ENCODE results near the gene CHAF1A. TPM values are rescaled to one million over a fixed set of nuclear protein-coding genes. Genes with fewer than 3 reads are reported as not detected.

Gene CHAF1A
- total RNA-seq, 1 donor from 2014 or later, result 87.8 TPM

DNA sequence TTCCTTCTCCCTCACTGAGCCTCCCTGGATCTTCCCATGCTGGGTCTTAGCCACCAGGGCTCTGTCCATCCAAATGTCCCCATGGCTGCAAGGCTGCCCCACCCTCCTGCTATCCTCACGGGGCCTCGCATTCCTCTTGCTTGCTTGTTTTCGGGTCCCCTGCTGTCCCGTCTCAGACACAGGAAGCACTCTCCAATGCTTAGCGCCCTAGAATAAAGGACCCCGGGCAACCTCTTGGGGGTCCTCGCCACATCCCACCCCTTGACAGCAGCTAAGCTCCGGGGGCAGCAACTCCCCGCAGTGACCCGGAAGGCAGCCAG, 25.8 kb upstream of the CHAF1A start:
- peaks cover 52% of the 10 kb centered on the region for H3K4me1 Mint-ChIP-seq (ENCODE audit: low read depth)
- intact Hi-C loops (cut with micrococcal nuclease), result no loop called here
- peaks cover 9% of the 10 kb centered on the region for H3K36me3 Mint-ChIP-seq (ENCODE audit: low read depth)
- no peak for DNase-seq (ENCODE audit: low spot score)
- no peaks in the 10 kb centered on the region for H3K9me3 Mint-ChIP-seq
- H3K4me3 Mint-ChIP-seq (ENCODE audit: low read depth), result no peak overlapping the region
- H3K27ac Mint-ChIP-seq, result peak overlapping the region; percentile 3
- H3K27me3 Mint-ChIP-seq (ENCODE audit: low read depth), result no peaks in the 10 kb centered on the region

DNA sequence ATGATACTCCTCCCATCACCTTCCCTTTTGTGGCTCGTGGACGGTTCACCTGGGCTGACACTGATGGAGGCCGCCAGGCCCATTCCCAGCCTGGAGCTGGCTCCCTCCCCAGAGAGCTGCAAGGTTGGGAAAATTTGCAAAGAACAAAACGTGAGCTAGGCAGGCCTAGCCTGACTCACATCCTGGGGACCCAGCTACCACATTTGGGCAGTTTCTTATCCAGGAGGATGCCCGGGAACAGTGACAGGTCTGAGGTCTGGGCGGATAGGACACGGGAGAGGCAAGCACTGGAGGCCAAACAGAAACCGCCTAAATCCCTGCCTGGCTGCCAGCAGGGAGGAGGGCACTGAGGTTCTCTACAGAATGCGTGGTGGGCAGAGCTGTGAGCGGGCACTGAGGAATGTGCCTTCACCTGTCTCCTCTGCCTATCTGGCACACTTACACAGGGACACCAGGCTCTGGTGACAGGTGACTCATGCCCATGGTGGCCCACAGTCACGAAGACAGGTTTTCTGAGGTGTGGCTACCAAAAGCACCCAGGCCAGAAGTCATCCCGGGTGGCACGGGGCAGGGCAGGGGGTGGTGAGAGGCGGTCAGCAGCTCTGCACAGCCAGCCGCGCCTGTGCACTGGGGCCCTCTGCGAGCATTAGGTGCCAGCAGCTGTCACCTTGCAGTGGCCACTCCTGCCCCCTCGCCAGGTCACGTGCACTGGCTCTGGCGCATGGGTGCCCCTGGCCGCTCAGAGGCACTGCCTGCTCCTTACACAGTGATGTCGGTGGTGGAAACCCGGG, 25.3 kb upstream of the CHAF1A start:
- Mint-ChIP-seq H3K4me1 (ENCODE audit: low read depth) (peaks cover 48% of the 10 kb centered on the region), H3K27me3 (ENCODE audit: low read depth) (no peaks in the 10 kb centered on the region), H3K4me3 (ENCODE audit: low read depth) (no peak overlapping the region), H3K36me3 (ENCODE audit: low read depth) (peaks cover 9% of the 10 kb centered on the region), H3K9me3 (no peaks in the 10 kb centered on the region), H3K27ac (peak overlapping the region; percentile 7)
- intact Hi-C loops (cut with micrococcal nuclease), result no loop called here
- no peak for DNase-seq (ENCODE audit: low spot score)

DNA sequence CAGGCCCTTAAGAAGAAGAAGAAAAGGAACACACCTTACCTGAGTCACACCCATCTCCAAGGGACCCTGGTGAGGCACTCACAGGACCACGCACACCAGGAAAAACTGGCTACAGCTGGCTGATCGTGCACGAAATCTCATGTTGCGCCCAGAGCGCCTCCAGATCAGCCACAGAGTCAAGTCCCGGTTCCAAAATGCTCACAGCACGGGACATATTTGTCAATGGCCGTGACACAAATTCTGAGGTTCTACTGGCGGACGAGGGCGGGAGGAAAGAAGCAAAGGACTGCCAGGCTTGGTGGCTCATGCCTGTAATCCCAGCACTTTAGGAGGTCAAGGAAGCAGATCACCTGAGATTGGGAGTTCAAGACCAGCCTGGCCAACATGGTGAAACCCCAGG, 23.6 kb upstream of the CHAF1A start:
- peaks cover 45% of the 10 kb centered on the region for H3K4me1 Mint-ChIP-seq (ENCODE audit: low read depth)
- intact Hi-C loops (cut with micrococcal nuclease), result loop anchor here (1.0 kb wide), 1 partner anchor 10 kb away; no protein-coding TSS in a partner anchor
- no peaks in the 10 kb centered on the region for H3K27me3 Mint-ChIP-seq (ENCODE audit: low read depth)
- no peaks in the 10 kb centered on the region for H3K9me3 Mint-ChIP-seq
- H3K4me3 Mint-ChIP-seq (ENCODE audit: low read depth), result peak overlapping the region; percentile 74
- no peak for DNase-seq (ENCODE audit: low spot score)
- peak overlapping the region; percentile 79 for H3K27ac Mint-ChIP-seq
- peaks cover 12% of the 10 kb centered on the region for H3K36me3 Mint-ChIP-seq (ENCODE audit: low read depth)

DNA sequence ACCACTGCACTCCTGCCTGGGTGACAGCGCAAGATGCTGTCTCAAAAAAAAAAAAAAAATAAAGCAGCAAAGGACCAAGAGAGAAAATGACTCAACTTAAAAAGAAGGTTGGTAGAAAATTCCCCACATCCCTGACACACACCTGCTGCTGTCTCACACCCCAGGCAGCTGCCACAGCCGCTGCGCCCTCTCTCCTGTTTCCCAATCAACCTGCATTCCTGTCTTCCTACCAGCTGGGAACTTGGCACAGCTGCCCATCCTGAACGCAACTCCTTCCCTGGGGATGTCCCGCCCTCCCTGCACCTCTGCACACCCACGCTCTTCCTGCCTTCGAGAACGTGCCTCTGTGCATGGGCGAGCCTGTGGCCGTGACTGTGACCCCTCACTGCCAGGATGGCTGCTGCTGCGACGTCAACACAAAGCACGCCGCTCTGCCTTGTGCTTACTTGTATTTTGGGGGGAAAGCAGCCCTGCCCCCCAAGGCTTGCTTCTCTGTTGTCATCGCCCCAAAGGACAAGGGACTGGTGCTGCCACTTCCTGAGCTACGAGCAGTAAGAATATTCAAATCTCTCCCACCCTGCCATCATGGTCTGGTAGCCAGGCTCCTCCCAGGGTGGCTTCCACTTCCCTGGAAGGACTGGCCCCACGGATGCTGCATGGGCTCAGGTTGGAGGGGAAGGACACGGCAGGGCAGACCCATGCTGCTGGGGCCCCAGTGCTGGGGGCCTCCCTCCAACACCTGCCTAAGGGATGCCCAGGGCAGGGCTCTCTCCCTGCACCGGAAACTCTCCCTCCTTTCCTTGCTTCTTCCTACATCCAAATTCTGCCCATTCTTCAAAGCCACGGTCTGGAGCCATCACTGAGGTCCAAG, 22.8 kb upstream of the CHAF1A start:
- Mint-ChIP-seq H3K4me1 (ENCODE audit: low read depth) (peaks cover 44% of the 10 kb centered on the region), H3K27me3 (ENCODE audit: low read depth) (no peaks in the 10 kb centered on the region), H3K4me3 (ENCODE audit: low read depth) (peak overlapping the region; percentile 74), H3K27ac (peak overlapping the region; percentile 79), H3K9me3 (no peaks in the 10 kb centered on the region), H3K36me3 (ENCODE audit: low read depth) (peaks cover 12% of the 10 kb centered on the region)
- intact Hi-C loops (cut with micrococcal nuclease), result loop anchor here (1.0 kb wide), 1 partner anchor 10 kb away; no protein-coding TSS in a partner anchor
- no peak for DNase-seq (ENCODE audit: low spot score)

DNA sequence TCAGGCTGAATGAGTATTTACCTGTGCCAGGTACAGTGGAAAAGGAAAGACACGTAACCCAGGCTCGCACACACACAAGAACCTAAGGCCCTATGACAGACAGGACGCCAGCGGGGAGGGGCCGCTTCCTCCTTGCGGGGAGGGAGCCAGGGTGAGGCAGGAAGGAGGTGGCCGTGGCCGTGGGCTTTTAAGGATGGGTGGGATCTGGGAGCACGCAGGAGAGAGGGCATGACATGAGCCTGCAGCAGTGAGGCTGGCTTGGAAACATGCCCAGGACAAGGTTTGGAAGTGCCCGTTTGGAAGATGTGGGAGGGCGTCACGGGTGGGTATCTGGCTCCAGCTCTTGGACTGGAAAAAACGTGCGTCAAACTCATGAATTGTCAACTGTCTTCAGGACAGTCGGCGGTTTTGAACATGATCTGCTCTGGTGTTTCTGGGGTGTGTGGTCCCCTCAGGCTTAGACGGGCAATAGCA, 22.1 kb upstream of the CHAF1A start:
- Mint-ChIP-seq H3K27ac (peak overlapping the region; percentile 79), H3K27me3 (ENCODE audit: low read depth) (no peaks in the 10 kb centered on the region), H3K4me3 (ENCODE audit: low read depth) (peak overlapping the region; percentile 74), H3K36me3 (ENCODE audit: low read depth) (peaks cover 12% of the 10 kb centered on the region), H3K4me1 (ENCODE audit: low read depth) (peaks cover 44% of the 10 kb centered on the region), H3K9me3 (no peaks in the 10 kb centered on the region)
- intact Hi-C loops (cut with micrococcal nuclease), result no loop called here
- peak; percentile 40 for DNase-seq (ENCODE audit: low spot score)

DNA sequence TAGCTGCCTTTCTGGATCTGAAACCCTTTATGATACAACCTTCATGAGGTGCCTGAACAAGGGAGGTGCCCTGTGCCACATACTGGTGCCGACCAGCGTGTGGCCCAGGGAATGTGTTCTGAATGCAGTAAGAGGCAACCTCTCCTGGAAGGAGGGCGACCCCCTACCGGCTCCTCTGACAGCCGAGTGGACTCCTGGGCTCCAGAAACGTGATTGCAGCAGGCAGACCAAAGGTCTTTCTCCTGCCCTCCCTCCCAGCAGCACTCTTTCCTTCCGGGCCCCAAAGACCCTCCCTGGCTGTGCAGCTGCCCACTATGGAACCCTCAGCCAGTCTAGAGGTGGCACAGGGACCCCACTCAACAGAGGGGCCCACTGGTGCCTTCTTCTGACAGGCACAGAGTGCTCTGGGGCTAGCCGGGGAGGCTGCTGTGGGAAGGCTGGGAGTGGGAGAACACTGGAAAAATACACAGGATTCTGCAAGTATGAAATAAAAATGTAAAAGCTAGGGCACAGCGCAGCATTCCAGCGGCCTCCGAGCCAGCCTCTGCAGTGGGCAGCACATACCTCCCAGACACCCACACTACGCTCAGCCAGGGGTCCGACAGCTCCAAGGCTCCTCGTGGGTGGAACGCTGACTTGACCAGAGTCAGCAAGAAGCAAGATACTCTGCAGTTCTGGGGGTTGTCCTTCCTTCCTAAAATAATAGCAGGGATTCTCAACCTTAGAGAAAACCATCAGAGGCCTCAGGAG, 17.0 kb upstream of the CHAF1A start:
- DNase-seq (ENCODE audit: low spot score), result no peak
- intact Hi-C loops (cut with micrococcal nuclease), result no loop called here

DNA sequence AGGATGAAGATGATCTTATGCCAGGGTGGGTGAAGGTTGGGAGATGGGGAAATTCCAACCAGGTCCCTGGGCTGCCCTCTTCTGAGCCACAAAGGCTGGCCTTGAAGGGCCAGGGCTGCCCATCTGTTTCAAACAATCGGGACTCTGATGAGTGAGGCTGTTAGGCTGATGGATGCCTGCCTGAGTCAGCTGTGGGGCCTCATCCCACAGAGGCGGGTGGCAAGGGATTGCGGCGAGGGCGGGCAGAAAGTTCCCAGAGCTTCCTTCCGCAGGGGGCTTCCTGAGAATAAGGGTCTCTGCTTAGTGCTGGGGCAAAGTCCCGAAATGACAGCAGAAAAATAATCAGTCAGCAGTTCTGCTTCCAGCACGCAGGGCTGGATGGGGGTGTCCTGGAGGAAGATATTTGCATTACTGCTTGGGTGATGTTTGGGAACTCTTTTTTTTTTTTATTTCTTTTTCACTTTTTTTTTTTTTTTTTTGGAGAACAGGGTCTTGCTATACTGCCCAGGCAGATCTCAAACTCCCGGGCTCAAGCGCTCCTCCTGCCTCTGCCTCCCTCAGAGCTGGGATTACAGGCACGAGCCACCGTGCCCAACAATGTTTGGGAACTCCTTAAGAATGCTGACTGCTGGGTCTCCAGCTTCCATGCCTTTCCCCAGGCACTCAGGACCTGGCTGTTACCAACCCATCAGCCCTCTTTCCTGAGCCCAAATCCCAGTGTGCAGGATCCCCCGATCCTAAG, 16.2 kb upstream of the CHAF1A start:
- no peaks in the 10 kb centered on the region for H3K27me3 Mint-ChIP-seq (ENCODE audit: low read depth)
- intact Hi-C loops (cut with micrococcal nuclease), result no loop called here
- peaks cover 7% of the 10 kb centered on the region for H3K36me3 Mint-ChIP-seq (ENCODE audit: low read depth)
- no peak overlapping the region for H3K4me3 Mint-ChIP-seq (ENCODE audit: low read depth)
- no peak for DNase-seq (ENCODE audit: low spot score)
- H3K9me3 Mint-ChIP-seq, result no peaks in the 10 kb centered on the region
- peaks cover 17% of the 10 kb centered on the region for H3K4me1 Mint-ChIP-seq (ENCODE audit: low read depth)
- H3K27ac Mint-ChIP-seq, result no peak overlapping the region

More for the DNA sequence above, 17.0 kb upstream of the CHAF1A start:
- peaks cover 7% of the 10 kb centered on the region for H3K36me3 Mint-ChIP-seq (ENCODE audit: low read depth)
- no peak overlapping the region for H3K4me3 Mint-ChIP-seq (ENCODE audit: low read depth)
- peaks cover 18% of the 10 kb centered on the region for H3K4me1 Mint-ChIP-seq (ENCODE audit: low read depth)
- no peaks in the 10 kb centered on the region for H3K27me3 Mint-ChIP-seq (ENCODE audit: low read depth)
- no peak overlapping the region for H3K27ac Mint-ChIP-seq
- no peaks in the 10 kb centered on the region for H3K9me3 Mint-ChIP-seq

DNA sequence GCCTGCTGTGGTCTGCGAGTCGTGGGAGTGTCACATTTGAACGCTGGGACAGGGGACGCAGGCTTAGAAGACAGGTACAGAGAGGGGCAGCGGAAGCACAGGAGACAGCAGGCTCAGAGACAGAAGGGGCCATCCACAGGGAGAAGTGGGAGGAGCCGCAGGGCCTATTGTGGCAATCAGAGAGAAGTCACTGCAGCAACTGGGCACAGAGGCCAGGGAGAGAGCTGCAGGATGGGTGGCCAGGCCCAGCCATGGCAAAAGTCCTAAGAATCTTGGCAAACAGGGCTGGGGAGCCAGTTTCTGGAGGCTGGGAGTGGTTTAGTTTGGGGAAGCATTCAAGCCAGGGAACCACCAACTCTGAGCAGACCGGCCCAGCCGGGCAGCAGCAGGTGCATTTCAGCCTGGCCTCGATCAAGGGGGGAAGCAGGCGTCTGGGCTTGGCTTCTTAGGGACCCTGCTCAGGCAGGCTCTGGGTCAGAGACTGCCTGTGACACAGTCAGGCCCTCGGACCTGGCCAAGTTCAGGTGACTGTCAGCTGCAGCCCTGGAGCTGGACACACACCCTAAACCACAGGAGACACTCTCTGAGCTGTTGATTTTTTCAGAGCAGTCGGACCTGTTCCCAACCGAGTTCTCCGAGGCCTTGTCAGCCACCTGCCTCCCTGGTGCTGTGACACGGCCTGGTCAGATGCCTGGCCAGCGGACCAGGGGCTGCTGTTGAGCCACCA, 13.9 kb upstream of the CHAF1A start:
- Mint-ChIP-seq H3K4me1 (ENCODE audit: low read depth) (peaks cover 13% of the 10 kb centered on the region), H3K27me3 (ENCODE audit: low read depth) (no peaks in the 10 kb centered on the region), H3K27ac (no peak overlapping the region), H3K9me3 (no peaks in the 10 kb centered on the region), H3K36me3 (ENCODE audit: low read depth) (peaks cover 8% of the 10 kb centered on the region), H3K4me3 (ENCODE audit: low read depth) (no peak overlapping the region)
- intact Hi-C loops (cut with micrococcal nuclease), result no loop called here
- DNase-seq (ENCODE audit: low spot score), result no peak

DNA sequence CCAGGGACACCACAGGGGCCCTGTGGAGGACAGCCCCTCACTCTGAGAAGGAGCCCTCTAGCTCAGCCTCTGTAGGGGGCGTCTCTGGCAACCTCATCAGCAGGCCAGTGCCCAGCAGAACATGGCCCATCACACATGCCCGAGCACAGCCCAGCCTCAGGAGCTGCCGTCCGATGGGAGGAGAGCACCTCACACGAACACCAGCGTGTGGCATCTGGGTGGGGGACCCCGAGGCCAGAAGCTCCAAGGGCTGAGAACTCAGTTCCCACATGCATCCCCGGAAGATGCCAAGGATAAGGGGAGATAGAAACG, 13.4 kb upstream of the CHAF1A start:
- no peak for DNase-seq (ENCODE audit: low spot score)
- Mint-ChIP-seq H3K36me3 (ENCODE audit: low read depth) (peaks cover 11% of the 10 kb centered on the region), H3K4me3 (ENCODE audit: low read depth) (no peak overlapping the region), H3K4me1 (ENCODE audit: low read depth) (peaks cover 16% of the 10 kb centered on the region), H3K9me3 (no peaks in the 10 kb centered on the region), H3K27ac (no peak overlapping the region), H3K27me3 (ENCODE audit: low read depth) (no peaks in the 10 kb centered on the region)
- intact Hi-C loops (cut with micrococcal nuclease), result no loop called here

DNA sequence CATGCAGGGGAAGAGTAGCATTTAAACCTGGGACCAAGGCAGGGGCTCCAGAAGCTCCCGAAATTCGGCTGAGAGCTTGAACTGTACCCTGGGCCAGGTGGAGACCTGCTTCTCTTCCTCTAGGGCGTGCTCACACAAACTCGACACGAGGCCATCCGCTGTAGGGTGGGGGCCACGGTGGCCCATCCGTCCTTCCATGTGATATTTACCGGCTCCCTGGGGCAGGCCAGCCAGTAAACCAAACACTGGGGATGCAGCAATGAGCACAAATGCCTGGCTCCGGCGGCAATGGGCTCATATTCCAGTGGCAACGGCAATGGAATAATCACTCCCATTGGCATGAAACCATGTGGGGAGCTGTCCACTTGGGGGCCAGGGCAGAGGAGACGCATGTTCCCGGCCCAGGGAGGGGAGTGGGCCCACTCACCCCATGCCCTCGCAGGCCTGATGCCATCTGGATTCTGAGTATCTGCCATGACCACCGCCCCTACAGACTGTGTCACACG, 12.9 kb upstream of the CHAF1A start:
- H3K36me3 Mint-ChIP-seq (ENCODE audit: low read depth), result peaks cover 16% of the 10 kb centered on the region
- H3K27ac Mint-ChIP-seq, result no peak overlapping the region
- H3K4me3 Mint-ChIP-seq (ENCODE audit: low read depth), result no peak overlapping the region
- intact Hi-C loops (cut with micrococcal nuclease), result no loop called here
- H3K9me3 Mint-ChIP-seq, result no peaks in the 10 kb centered on the region
- H3K4me1 Mint-ChIP-seq (ENCODE audit: low read depth), result peaks cover 22% of the 10 kb centered on the region
- no peak for DNase-seq (ENCODE audit: low spot score)
- no peaks in the 10 kb centered on the region for H3K27me3 Mint-ChIP-seq (ENCODE audit: low read depth)

DNA sequence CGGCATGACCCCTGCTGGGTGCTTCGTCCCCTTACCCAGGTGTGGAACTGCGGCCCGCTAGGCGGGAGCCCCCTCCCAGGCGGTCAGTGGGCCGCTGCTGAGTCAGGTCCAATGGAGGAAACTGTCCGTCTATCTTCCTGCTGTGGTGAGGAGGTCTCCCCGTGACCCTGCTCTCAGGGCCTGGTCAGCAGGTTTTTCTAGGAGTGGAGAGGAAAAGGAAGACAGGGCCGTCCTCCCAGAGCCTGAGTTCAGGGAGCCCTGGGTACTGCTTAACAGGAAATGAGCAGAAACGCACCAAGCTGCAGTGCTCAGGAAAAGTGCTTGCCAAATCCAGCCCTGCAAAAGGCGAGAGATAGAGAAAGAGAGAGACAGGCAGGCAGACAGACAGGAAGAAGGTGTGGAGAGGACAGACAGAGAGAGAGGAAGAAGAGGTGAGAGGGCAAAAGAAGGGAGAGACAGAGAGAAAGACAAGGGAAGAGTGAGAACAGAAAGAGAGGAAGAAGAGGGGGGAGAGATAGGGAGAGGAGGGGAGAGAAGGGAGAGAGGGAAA, 12.3 kb upstream of the CHAF1A start:
- H3K4me3 Mint-ChIP-seq (ENCODE audit: low read depth), result no peak overlapping the region
- H3K27ac Mint-ChIP-seq, result peak overlapping the region; percentile 48

More for the DNA sequence above, 12.3 kb upstream of the CHAF1A start:
- Mint-ChIP-seq H3K36me3 (ENCODE audit: low read depth) (peaks cover 20% of the 10 kb centered on the region), H3K9me3 (no peaks in the 10 kb centered on the region), H3K27me3 (ENCODE audit: low read depth) (no peaks in the 10 kb centered on the region), H3K4me1 (ENCODE audit: low read depth) (peaks cover 26% of the 10 kb centered on the region)
- intact Hi-C loops (cut with micrococcal nuclease), result no loop called here
- DNase-seq (ENCODE audit: low spot score), result no peak
